ENCODE results near the gene FBXO34.

The FBXO34 gene

GRCh38 chr14:55239320-55239719, 31.9 kb upstream of the FBXO34 start:
- DNase-seq (ENCODE audit: low read depth): no peak
- in situ Hi-C loops (cut with HindIII; ENCODE audit: low sequenced_read_pairs): no loop called here

GRCh38 chr14:55240526-55241178, 30.6 kb upstream of the FBXO34 start:
- no peak overlapping the region for H3K4me3 ChIP-seq (ENCODE audit: low read depth, low read length)
- in situ Hi-C loops (cut with HindIII; ENCODE audit: low sequenced_read_pairs): no loop called here
- no peak for DNase-seq (ENCODE audit: low read depth)
- TF ChIP-seq CTCF (IDR thresholded peaks at IDR 0.05; ENCODE audit: low read depth, low read length, missing control alignments): no peak

More at GRCh38 chr14:55239320-55239719, 31.9 kb upstream of the FBXO34 start:
- TF ChIP-seq CTCF (IDR thresholded peaks at IDR 0.05; ENCODE audit: low read depth, low read length, missing control alignments): no peak
- H3K4me3 ChIP-seq (ENCODE audit: low read depth, low read length): no peak overlapping the region

GRCh38 chr14:55241673-55242072, 29.5 kb upstream of the FBXO34 start:
- no peak for DNase-seq (ENCODE audit: low read depth)
- TF ChIP-seq CTCF (IDR thresholded peaks at IDR 0.05; ENCODE audit: low read depth, low read length, missing control alignments): no peak
- in situ Hi-C loops (cut with HindIII; ENCODE audit: low sequenced_read_pairs): no loop called here
- H3K4me3 ChIP-seq (ENCODE audit: low read depth, low read length): no peak overlapping the region

- no peak for TF ChIP-seq CTCF (IDR thresholded peaks at IDR 0.05; ENCODE audit: low read depth, low read length, missing control alignments)
- no peak overlapping the region for H3K4me3 ChIP-seq (ENCODE audit: low read depth, low read length)
- in situ Hi-C loops (cut with HindIII; ENCODE audit: low sequenced_read_pairs): no loop called here
- DNase-seq (ENCODE audit: low read depth): no peak
Measured at GRCh38 chr14:55243386-55243785, 27.8 kb upstream of the FBXO34 start.

- in situ Hi-C loops (cut with HindIII; ENCODE audit: low sequenced_read_pairs): no loop called here
- TF ChIP-seq CTCF (IDR thresholded peaks at IDR 0.05; ENCODE audit: low read depth, low read length, missing control alignments): no peak
- no peak for DNase-seq (ENCODE audit: low read depth)
- no peak overlapping the region for H3K4me3 ChIP-seq (ENCODE audit: low read depth, low read length)
Measured at GRCh38 chr14:55243813-55244212, 27.4 kb upstream of the FBXO34 start.

GRCh38 chr14:55245657-55246268, 25.5 kb upstream of the FBXO34 start:
- DNase-seq (ENCODE audit: low read depth): peak; percentile 9
- in situ Hi-C loops (cut with HindIII; ENCODE audit: low sequenced_read_pairs): no loop called here
- TF ChIP-seq CTCF (IDR thresholded peaks at IDR 0.05; ENCODE audit: low read depth, low read length, missing control alignments): peak; percentile 79
- no peak overlapping the region for H3K4me3 ChIP-seq (ENCODE audit: low read depth, low read length)

Measured in astrocyte of the cerebellum (primary cell).